Measurements from ENCODE around the gene MRPS25.

Gene MRPS25

DNA sequence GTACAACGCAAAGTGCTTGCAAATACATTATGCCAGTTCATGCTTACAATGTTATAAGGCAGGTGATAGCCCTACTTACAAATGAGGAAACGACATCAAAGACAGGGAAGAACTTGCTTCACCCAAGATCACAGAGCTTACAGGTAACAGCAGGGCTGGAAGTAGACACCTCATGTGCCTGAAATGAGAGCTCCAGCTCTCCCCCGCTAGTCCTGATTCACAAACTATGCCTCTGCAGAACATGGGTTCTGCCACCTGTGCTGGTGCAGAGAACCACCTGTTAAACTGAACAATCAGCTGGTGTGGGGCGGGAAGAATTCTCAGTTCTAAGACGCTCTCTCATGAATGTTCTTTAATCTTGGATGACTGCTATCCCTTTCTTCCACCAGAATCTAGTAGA is 26.5 kb upstream of the MRPS25 start:
- H4K91ac ChIP-seq (ENCODE audit: low read length): no peak overlapping the region
- no peaks in the 10 kb centered on the region for H3K27me3 ChIP-seq (ENCODE audit: control insufficient read depth in 1 of 2, insufficient read depth in 1 of 2, low read length in 2 of 2)
- no peak overlapping the region for H4K8ac ChIP-seq (ENCODE audit: low read length)
- no peak overlapping the region for H2AFZ ChIP-seq (ENCODE audit: low read depth, low read length)
- H3K4me2 ChIP-seq (ENCODE audit: low read length, poor library complexity, severe bottlenecking): no peak overlapping the region
- H2BK120ac ChIP-seq (ENCODE audit: low read depth, low read length): no peak overlapping the region
- peaks cover 2% of the 10 kb centered on the region for H3K4me1 ChIP-seq (ENCODE audit: control insufficient read depth, insufficient read depth, low read depth, low read length)
- no peak overlapping the region for H3K27ac ChIP-seq (ENCODE audit: low read length, poor library complexity, severe bottlenecking)
- H3K4me3 ChIP-seq (ENCODE audit: insufficient read depth in 1 of 2, low read depth in 1 of 2, low read length in 2 of 2): no peak overlapping the region
- DNase-seq: no peak
- 73% methylated on average over 3 of the region's 5 CpGs for WGBS
- H3K36me3 ChIP-seq (ENCODE audit: control insufficient read depth in 1 of 2, insufficient read depth in 2 of 2, low read depth in 1 of 2, low read length in 2 of 2): peaks cover 17 to 75% of the 10 kb centered on the region in 2 experiments
- H3K23ac ChIP-seq (ENCODE audit: low read length in 2 of 2): no peak overlapping the region
- no peak overlapping the region for H3K14ac ChIP-seq (ENCODE audit: low read length in 2 of 2)
- H3K9ac ChIP-seq (ENCODE audit: low read length): no peak overlapping the region
- H2BK5ac ChIP-seq (ENCODE audit: low read depth, low read length, poor library complexity, severe bottlenecking): no peak overlapping the region
- no peaks in the 10 kb centered on the region for H3K9me3 ChIP-seq (ENCODE audit: control insufficient read depth, low read length)
- H2BK15ac ChIP-seq (ENCODE audit: low read depth, poor library complexity, severe bottlenecking): no peak overlapping the region
- peaks cover 22% of the 10 kb centered on the region for H3K79me1 ChIP-seq (replicated peaks; ENCODE audit: low read length, poor library complexity, severe bottlenecking)
- H3K4ac ChIP-seq (ENCODE audit: low read depth in 1 of 2, low read length in 2 of 2): no peak overlapping the region
- H3K18ac ChIP-seq (ENCODE audit: low read depth in 1 of 2, low read length in 2 of 2): no peak overlapping the region
- H2BK12ac ChIP-seq (ENCODE audit: low read length in 2 of 2): no peak overlapping the region
- H2AK5ac ChIP-seq (ENCODE audit: low read length, severe bottlenecking): no peak overlapping the region

GRCh38 chr3:15089201-15089600 is 24.1 kb upstream of the MRPS25 start:
- Histone ChIP-seq H2AK5ac (ENCODE audit: low read length, severe bottlenecking) (no peak overlapping the region), H2AFZ (ENCODE audit: low read depth, low read length) (no peak overlapping the region), H3K14ac (ENCODE audit: low read length in 2 of 2) (no peak overlapping the region), H3K4me3 (ENCODE audit: insufficient read depth in 1 of 2, low read depth in 1 of 2, low read length in 2 of 2) (no peak overlapping the region), H3K9me3 (ENCODE audit: control insufficient read depth, low read length) (no peaks in the 10 kb centered on the region), H3K36me3 (ENCODE audit: control insufficient read depth in 1 of 2, insufficient read depth in 2 of 2, low read depth in 1 of 2, low read length in 2 of 2) (peaks cover 16 to 78% of the 10 kb centered on the region in 2 experiments), H3K4me2 (ENCODE audit: low read length, poor library complexity, severe bottlenecking) (no peak overlapping the region), H3K4me1 (ENCODE audit: control insufficient read depth, insufficient read depth, low read depth, low read length) (no peaks in the 10 kb centered on the region), H2BK12ac (ENCODE audit: low read length in 2 of 2) (no peak overlapping the region), H2BK120ac (ENCODE audit: low read depth, low read length) (no peak overlapping the region), H3K27ac (ENCODE audit: low read length, poor library complexity, severe bottlenecking) (no peak overlapping the region), H3K23ac (ENCODE audit: low read length in 2 of 2) (no peak overlapping the region), H4K8ac (ENCODE audit: low read length) (no peak overlapping the region), H3K79me1 (replicated peaks; ENCODE audit: low read length, poor library complexity, severe bottlenecking) (peaks cover 17% of the 10 kb centered on the region), H3K4ac (ENCODE audit: low read depth in 1 of 2, low read length in 2 of 2) (no peak overlapping the region), H3K18ac (ENCODE audit: low read depth in 1 of 2, low read length in 2 of 2) (no peak overlapping the region), H2BK15ac (ENCODE audit: low read depth, poor library complexity, severe bottlenecking) (no peak overlapping the region), H2BK5ac (ENCODE audit: low read depth, low read length, poor library complexity, severe bottlenecking) (no peak overlapping the region), H3K27me3 (ENCODE audit: control insufficient read depth in 1 of 2, insufficient read depth in 1 of 2, low read length in 2 of 2) (no peaks in the 10 kb centered on the region), H3K9ac (ENCODE audit: low read length) (no peak overlapping the region), H4K91ac (ENCODE audit: low read length) (no peak overlapping the region)
- no peak for DNase-seq
- no CpG with 5 or more reads among the region's 1 CpG for WGBS

GRCh38 chr3:15086699-15087098 is 21.6 kb upstream of the MRPS25 start:
- Histone ChIP-seq H3K4ac (ENCODE audit: low read depth in 1 of 2, low read length in 2 of 2) (no peak overlapping the region), H3K4me3 (ENCODE audit: insufficient read depth in 1 of 2, low read depth in 1 of 2, low read length in 2 of 2) (no peak overlapping the region), H3K18ac (ENCODE audit: low read depth in 1 of 2, low read length in 2 of 2) (no peak overlapping the region), H3K4me2 (ENCODE audit: low read length, poor library complexity, severe bottlenecking) (no peak overlapping the region), H3K23ac (ENCODE audit: low read length in 2 of 2) (no peak overlapping the region), H2BK15ac (ENCODE audit: low read depth, poor library complexity, severe bottlenecking) (no peak overlapping the region), H3K27ac (ENCODE audit: low read length, poor library complexity, severe bottlenecking) (no peak overlapping the region), H3K79me1 (replicated peaks; ENCODE audit: low read length, poor library complexity, severe bottlenecking) (peaks cover 12% of the 10 kb centered on the region), H3K36me3 (ENCODE audit: control insufficient read depth in 1 of 2, insufficient read depth in 2 of 2, low read depth in 1 of 2, low read length in 2 of 2) (peaks cover 37 to 91% of the 10 kb centered on the region in 2 experiments), H3K27me3 (ENCODE audit: control insufficient read depth in 1 of 2, insufficient read depth in 1 of 2, low read length in 2 of 2) (no peaks in the 10 kb centered on the region), H2BK120ac (ENCODE audit: low read depth, low read length) (no peak overlapping the region), H2BK12ac (ENCODE audit: low read length in 2 of 2) (no peak overlapping the region), H3K4me1 (ENCODE audit: control insufficient read depth, insufficient read depth, low read depth, low read length) (no peaks in the 10 kb centered on the region), H2AFZ (ENCODE audit: low read depth, low read length) (no peak overlapping the region), H4K91ac (ENCODE audit: low read length) (no peak overlapping the region), H3K9me3 (ENCODE audit: control insufficient read depth, low read length) (no peaks in the 10 kb centered on the region), H2AK5ac (ENCODE audit: low read length, severe bottlenecking) (no peak overlapping the region), H3K14ac (ENCODE audit: low read length in 2 of 2) (no peak overlapping the region), H3K9ac (ENCODE audit: low read length) (no peak overlapping the region), H2BK5ac (ENCODE audit: low read depth, low read length, poor library complexity, severe bottlenecking) (no peak overlapping the region), H4K8ac (ENCODE audit: low read length) (no peak overlapping the region)
- 100% methylated on average over 1 of the region's 2 CpGs for WGBS
- DNase-seq: no peak

- no peaks in the 10 kb centered on the region for H3K9me3 ChIP-seq (ENCODE audit: control insufficient read depth, low read length)
- no peaks in the 10 kb centered on the region for H3K27me3 ChIP-seq (ENCODE audit: control insufficient read depth in 1 of 2, insufficient read depth in 1 of 2, low read length in 2 of 2)
- no peak overlapping the region for H2AK5ac ChIP-seq (ENCODE audit: low read length, severe bottlenecking)
- no peak overlapping the region for H3K23ac ChIP-seq (ENCODE audit: low read length in 2 of 2)
- no peak overlapping the region for H2BK5ac ChIP-seq (ENCODE audit: low read depth, low read length, poor library complexity, severe bottlenecking)
- H3K18ac ChIP-seq (ENCODE audit: low read depth in 1 of 2, low read length in 2 of 2): no peak overlapping the region
- no peaks in the 10 kb centered on the region for H3K4me1 ChIP-seq (ENCODE audit: control insufficient read depth, insufficient read depth, low read depth, low read length)
- no peak for DNase-seq
- H2BK120ac ChIP-seq (ENCODE audit: low read depth, low read length): no peak overlapping the region
- no peak overlapping the region for H3K14ac ChIP-seq (ENCODE audit: low read length in 2 of 2)
- no peak overlapping the region for H3K4me2 ChIP-seq (ENCODE audit: low read length, poor library complexity, severe bottlenecking)
- no peak overlapping the region for H2BK12ac ChIP-seq (ENCODE audit: low read length in 2 of 2)
- 100% methylated on average over 1 of the region's 2 CpGs for WGBS
- H3K9ac ChIP-seq (ENCODE audit: low read length): no peak overlapping the region
- no peak overlapping the region for H3K4me3 ChIP-seq (ENCODE audit: insufficient read depth in 1 of 2, low read depth in 1 of 2, low read length in 2 of 2)
- H2BK15ac ChIP-seq (ENCODE audit: low read depth, poor library complexity, severe bottlenecking): no peak overlapping the region
- H3K36me3 ChIP-seq (ENCODE audit: control insufficient read depth in 1 of 2, insufficient read depth in 2 of 2, low read depth in 1 of 2, low read length in 2 of 2): peaks cover 42 to 91% of the 10 kb centered on the region in 2 experiments
- no peak overlapping the region for H3K27ac ChIP-seq (ENCODE audit: low read length, poor library complexity, severe bottlenecking)
- no peak overlapping the region for H4K91ac ChIP-seq (ENCODE audit: low read length)
- peaks cover 9% of the 10 kb centered on the region for H3K79me1 ChIP-seq (replicated peaks; ENCODE audit: low read length, poor library complexity, severe bottlenecking)
- H3K4ac ChIP-seq (ENCODE audit: low read depth in 1 of 2, low read length in 2 of 2): no peak overlapping the region
- no peak overlapping the region for H2AFZ ChIP-seq (ENCODE audit: low read depth, low read length)
- H4K8ac ChIP-seq (ENCODE audit: low read length): no peak overlapping the region
These were observed 21.1 kb upstream of the MRPS25 start for GRCh38 chr3:15086263-15086662.
